NOMO-1 treated with dmso at 0.1 percent for 144 hours (cell line): ENCODE data around the gene TRAPPC2L.
A peak's percentile ranks its signal among the peaks of the same experiment; 100 is the strongest.

Experiments used
- DNase-seq: peaks from one replicate; lab custom pipeline; 2025; ENCODE audit not compliant: unreplicated experiment; lab: John Stamatoyannopoulos, UW

Gene TRAPPC2L

GRCh38 chr16:88856122-88856827 is 652 bp upstream of the TRAPPC2L start:
- DNase-seq: no peak

- peak; percentile 75 for DNase-seq
These were observed 907 bp downstream of the TRAPPC2L start for GRCh38 chr16:88857728-88858339.

GRCh38 chr16:88859381-88860091 is 2.6 kb downstream of the TRAPPC2L start:
- no peak for DNase-seq

GRCh38 chr16:88861359-88861758 is 4.4 kb downstream of the TRAPPC2L start:
- no peak for DNase-seq

GRCh38 chr16:88862968-88863367 is 6.0 kb downstream of the TRAPPC2L start:
- DNase-seq: no peak

GRCh38 chr16:88863426-88863825 is 6.5 kb downstream of the TRAPPC2L start:
- DNase-seq: no peak

GRCh38 chr16:88864099-88864498 is 7.2 kb downstream of the TRAPPC2L start:
- DNase-seq: no peak

GRCh38 chr16:88864521-88864920 is 7.6 kb downstream of the TRAPPC2L start:
- no peak for DNase-seq

GRCh38 chr16:88865310-88865709 is 8.4 kb downstream of the TRAPPC2L start:
- no peak for DNase-seq

- DNase-seq: no peak
These were observed 8.8 kb downstream of the TRAPPC2L start for GRCh38 chr16:88865742-88866141.

GRCh38 chr16:88866151-88866920 is 9.4 kb downstream of the TRAPPC2L start, which contains the start of gene PABPN1L:
Gene PABPN1L (minus strand): TSS chr16:88866660. CDS start chr16:88866606, 54 bp downstream.
- DNase-seq: no peak

- no peak for DNase-seq
These were observed 10.8 kb downstream of the TRAPPC2L start for GRCh38 chr16:88867581-88868246.

- no peak for DNase-seq
These were observed 12.2 kb downstream of the TRAPPC2L start for GRCh38 chr16:88868974-88869672.

- no peak for DNase-seq
These were observed 12.7 kb downstream of the TRAPPC2L start for GRCh38 chr16:88869673-88869980.

- DNase-seq: no peak
These were observed 13.9 kb downstream of the TRAPPC2L start for GRCh38 chr16:88870608-88871348.

GRCh38 chr16:88871349-88871702 is 14.4 kb downstream of the TRAPPC2L start:
- no peak for DNase-seq

GRCh38 chr16:88871730-88872416 is 14.9 kb downstream of the TRAPPC2L start:
- no peak for DNase-seq

GRCh38 chr16:88872650-88873331 is 15.9 kb downstream of the TRAPPC2L start:
- no peak for DNase-seq
